ENCODE results near the gene RPTOR. TPM values are rescaled to one million over a fixed set of nuclear protein-coding genes. Genes with fewer than 3 reads are reported as not detected.

The RPTOR gene
- polyA plus RNA-seq, 2 donors, result 7.1 to 10.5 TPM

DNA sequence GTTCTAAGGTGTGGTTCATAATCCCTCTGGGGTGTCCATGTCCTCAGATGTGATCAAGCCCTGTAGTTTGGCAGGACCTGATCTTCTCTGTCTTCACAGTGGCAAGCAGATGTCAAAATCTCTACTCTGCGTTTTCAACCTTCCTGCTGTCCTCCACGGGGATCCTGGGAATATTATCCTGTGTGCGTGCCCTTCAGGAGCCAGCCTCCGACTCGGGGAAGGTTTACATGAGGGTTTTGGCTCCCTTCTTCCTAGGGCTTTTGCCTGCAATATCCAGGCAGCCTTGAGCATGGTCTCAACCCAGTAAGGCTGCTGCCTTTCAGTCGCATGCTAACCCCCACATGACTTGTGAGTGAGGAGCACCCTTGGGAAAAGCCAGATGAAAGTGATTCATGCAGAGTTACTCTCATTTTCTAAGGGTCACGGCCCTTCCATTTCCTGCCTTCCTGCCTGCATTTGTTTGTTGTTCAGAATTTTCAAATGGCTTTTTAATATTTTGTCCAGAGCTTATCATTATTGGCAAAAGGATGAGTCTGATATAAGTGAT is 244.8 kb downstream of the RPTOR start:
- Histone ChIP-seq H3K27ac (ENCODE audit: low read depth in 2 of 2, low read length in 1 of 2) (peak overlapping the region; percentile 14 to 33), H3K36me3 (ENCODE audit: control insufficient read depth in 2 of 2, insufficient read depth in 2 of 2, low read length in 1 of 2) (peaks cover 0 to 3% of the 10 kb centered on the region in 2 donors), H3K27me3 (ENCODE audit: control insufficient read depth in 1 of 2, insufficient read depth in 2 of 2, low read length in 2 of 2) (no peaks in the 10 kb centered on the region), H3K4me1 (ENCODE audit: control insufficient read depth in 2 of 2, insufficient read depth in 2 of 2, low read length in 1 of 2) (peaks cover 0 to 2% of the 10 kb centered on the region in 2 donors), H3K9me3 (ENCODE audit: control insufficient read depth in 2 of 2, insufficient read depth in 1 of 2, low read depth in 1 of 2, low read length in 1 of 2) (no peaks in the 10 kb centered on the region), H3K4me3 (ENCODE audit: low read depth in 1 of 2, low read length in 2 of 2) (no peak overlapping the region)
- WGBS, 2 donors, result 57 to 74% methylated on average over 7 of the region's 7 CpGs

DNA sequence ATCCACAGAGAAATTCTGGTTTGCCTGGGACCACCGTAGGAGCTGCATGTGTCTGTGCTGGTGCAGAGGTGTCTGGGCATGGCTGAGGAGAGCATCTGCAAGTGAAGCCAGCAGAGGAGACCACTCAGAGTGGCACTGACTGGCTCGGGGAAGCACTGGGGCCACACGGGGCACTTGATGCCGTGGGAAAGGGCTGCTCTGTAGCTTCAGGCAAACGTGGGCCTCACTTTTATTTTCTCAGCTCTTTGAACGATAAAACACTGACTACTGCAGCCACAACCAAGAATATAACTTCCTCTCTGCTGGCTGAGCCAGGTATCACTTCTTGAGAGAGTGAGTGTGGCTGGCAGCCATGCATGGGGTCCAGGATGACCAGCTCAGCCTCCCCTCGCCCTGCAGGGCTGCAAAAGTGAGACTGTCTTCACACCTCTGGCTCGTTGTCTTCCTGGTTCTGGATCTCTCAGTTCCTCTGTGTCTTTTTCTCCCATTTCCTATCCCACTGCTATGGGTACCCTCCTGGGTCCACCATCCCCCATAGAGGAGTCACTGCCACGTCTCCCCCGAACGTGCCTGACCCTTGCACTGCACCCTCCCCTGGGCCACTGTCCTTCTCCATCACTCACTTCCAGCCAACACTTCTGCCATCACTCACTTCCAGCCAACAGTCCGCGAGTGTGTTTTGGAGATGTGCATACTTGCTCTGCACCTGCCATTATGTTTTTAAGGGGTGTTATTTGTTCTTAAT is 245.6 kb downstream of the RPTOR start:
- Histone ChIP-seq H3K27ac (ENCODE audit: low read depth in 2 of 2, low read length in 1 of 2) (peak overlapping the region in 1 of 2 donors; percentile 33), H3K4me3 (ENCODE audit: low read depth in 1 of 2, low read length in 2 of 2) (no peak overlapping the region), H3K27me3 (ENCODE audit: control insufficient read depth in 1 of 2, insufficient read depth in 2 of 2, low read length in 2 of 2) (no peaks in the 10 kb centered on the region), H3K36me3 (ENCODE audit: control insufficient read depth in 2 of 2, insufficient read depth in 2 of 2, low read length in 1 of 2) (peaks cover 0 to 3% of the 10 kb centered on the region in 2 donors), H3K4me1 (ENCODE audit: control insufficient read depth in 2 of 2, insufficient read depth in 2 of 2, low read length in 1 of 2) (peaks cover 0 to 2% of the 10 kb centered on the region in 2 donors), H3K9me3 (ENCODE audit: control insufficient read depth in 2 of 2, insufficient read depth in 1 of 2, low read depth in 1 of 2, low read length in 1 of 2) (no peaks in the 10 kb centered on the region)
- WGBS, 2 donors, result 73 to 75% methylated on average over 13 of the region's 13 CpGs

DNA sequence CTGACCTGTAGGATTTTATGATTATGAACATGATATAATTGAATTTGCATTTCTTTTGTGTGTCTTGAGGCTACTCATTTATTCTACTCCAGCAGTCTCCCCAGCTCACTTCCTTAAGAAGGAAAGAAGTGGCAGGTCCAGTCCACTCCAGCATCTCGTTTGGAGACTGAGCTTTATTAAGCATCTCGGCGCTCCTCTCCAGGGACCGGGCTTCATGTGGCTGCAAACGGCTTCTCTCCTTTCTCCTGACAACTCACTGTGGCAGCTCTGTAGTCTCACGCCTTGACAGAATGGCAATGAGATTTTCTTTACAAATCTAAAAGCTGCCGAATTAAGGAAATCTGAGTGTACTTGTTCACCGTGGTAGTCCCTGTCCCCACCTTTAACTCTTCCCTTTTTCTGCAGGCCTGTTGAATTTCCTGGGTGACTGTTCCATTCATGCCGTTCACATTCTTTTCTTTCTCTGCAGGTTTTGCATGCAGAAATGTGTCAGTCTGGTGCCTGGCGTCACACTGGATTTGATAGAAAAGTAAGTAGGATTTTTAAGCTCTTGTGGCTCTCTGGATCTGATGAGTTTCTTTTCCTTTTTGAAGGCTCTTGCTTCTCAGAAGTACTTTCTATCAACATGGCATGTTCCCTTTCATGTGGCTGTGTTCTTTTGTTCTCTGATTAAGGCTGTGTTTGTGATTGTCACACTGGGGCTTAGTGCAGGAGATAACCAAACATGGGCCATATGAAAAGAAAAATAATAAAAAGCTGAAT is 246.5 kb downstream of the RPTOR start:
- peaks cover 0 to 3% of the 10 kb centered on the region in 2 donors for H3K36me3 ChIP-seq (ENCODE audit: control insufficient read depth in 2 of 2, insufficient read depth in 2 of 2, low read length in 1 of 2)
- H3K9me3 ChIP-seq (ENCODE audit: control insufficient read depth in 2 of 2, insufficient read depth in 1 of 2, low read depth in 1 of 2, low read length in 1 of 2), result no peaks in the 10 kb centered on the region
- WGBS, 2 donors, result 64 to 69% methylated on average over 10 of the region's 10 CpGs
- H3K27ac ChIP-seq (ENCODE audit: low read depth in 2 of 2, low read length in 1 of 2), result peak overlapping the region in 1 of 2 donors; percentile 8
- H3K4me1 ChIP-seq (ENCODE audit: control insufficient read depth in 2 of 2, insufficient read depth in 2 of 2, low read length in 1 of 2), result peaks cover 0 to 2% of the 10 kb centered on the region in 2 donors
- H3K27me3 ChIP-seq (ENCODE audit: control insufficient read depth in 1 of 2, insufficient read depth in 2 of 2, low read length in 2 of 2), result no peaks in the 10 kb centered on the region
- H3K4me3 ChIP-seq (ENCODE audit: low read depth in 1 of 2, low read length in 2 of 2), result no peak overlapping the region

DNA sequence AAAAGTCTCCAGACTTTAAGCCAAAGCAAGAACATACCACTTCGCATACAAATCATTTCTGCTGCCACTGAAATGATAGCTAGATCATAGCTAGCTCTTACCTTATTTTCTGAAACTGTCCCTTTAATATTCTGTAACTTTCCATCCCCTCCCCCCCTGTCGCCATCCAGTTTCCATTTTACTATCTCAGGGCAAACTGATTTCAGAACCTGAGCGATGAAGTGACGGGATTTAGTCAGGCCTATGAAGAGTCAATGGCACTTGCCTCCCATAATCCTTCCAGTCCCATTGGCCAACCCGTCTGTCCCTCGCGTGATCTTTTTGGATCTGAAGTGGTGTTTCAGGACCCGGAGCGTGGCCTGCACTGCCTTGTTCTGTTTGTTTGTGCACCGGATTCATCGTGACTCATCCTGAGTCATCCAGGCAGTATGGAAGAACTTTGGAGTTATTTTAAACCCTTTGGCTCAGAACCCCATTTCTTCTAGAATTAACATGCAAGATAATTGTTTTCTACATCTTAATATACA is 247.2 kb downstream of the RPTOR start:
- Histone ChIP-seq H3K27ac (ENCODE audit: low read depth in 2 of 2, low read length in 1 of 2) (peak overlapping the region in 1 of 2 donors; percentile 73), H3K27me3 (ENCODE audit: control insufficient read depth in 1 of 2, insufficient read depth in 2 of 2, low read length in 2 of 2) (no peaks in the 10 kb centered on the region), H3K4me3 (ENCODE audit: low read depth in 1 of 2, low read length in 2 of 2) (no peak overlapping the region), H3K4me1 (ENCODE audit: control insufficient read depth in 2 of 2, insufficient read depth in 2 of 2, low read length in 1 of 2) (peaks cover 0 to 2% of the 10 kb centered on the region in 2 donors), H3K36me3 (ENCODE audit: control insufficient read depth in 2 of 2, insufficient read depth in 2 of 2, low read length in 1 of 2) (peaks cover 0 to 3% of the 10 kb centered on the region in 2 donors), H3K9me3 (ENCODE audit: control insufficient read depth in 2 of 2, insufficient read depth in 1 of 2, low read depth in 1 of 2, low read length in 1 of 2) (no peaks in the 10 kb centered on the region)
- WGBS, 2 donors, result 19 to 50% methylated on average over 11 of the region's 11 CpGs

DNA sequence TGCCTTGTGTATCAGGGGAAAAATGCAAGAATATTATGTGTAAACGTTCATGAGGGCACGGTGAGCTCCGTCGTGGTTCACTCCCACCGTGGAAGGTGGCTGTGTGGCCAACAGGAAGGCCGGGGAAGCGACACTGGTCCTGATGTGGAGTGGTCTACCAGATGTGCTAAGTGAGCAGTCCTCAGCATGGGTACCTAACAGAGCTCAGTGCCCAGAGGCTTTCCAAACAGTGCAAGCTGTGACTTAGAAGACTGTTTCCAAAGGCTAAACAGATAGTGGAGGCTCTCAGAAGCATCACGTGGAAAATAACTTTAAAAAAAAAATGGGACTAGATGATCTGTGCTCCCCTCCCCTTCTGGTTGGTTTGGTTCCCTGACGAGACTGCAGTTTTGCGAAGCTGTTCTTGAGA is 247.7 kb downstream of the RPTOR start:
- no peaks in the 10 kb centered on the region for H3K9me3 ChIP-seq (ENCODE audit: control insufficient read depth in 2 of 2, insufficient read depth in 1 of 2, low read depth in 1 of 2, low read length in 1 of 2)
- H3K4me1 ChIP-seq (ENCODE audit: control insufficient read depth in 2 of 2, insufficient read depth in 2 of 2, low read length in 1 of 2), result peaks cover 0 to 2% of the 10 kb centered on the region in 2 donors
- no peaks in the 10 kb centered on the region for H3K27me3 ChIP-seq (ENCODE audit: control insufficient read depth in 1 of 2, insufficient read depth in 2 of 2, low read length in 2 of 2)
- H3K4me3 ChIP-seq (ENCODE audit: low read depth in 1 of 2, low read length in 2 of 2), result no peak overlapping the region
- H3K36me3 ChIP-seq (ENCODE audit: control insufficient read depth in 2 of 2, insufficient read depth in 2 of 2, low read length in 1 of 2), result peaks cover 0 to 3% of the 10 kb centered on the region in 2 donors
- WGBS, 2 donors, result 38 to 48% methylated on average over 10 of the region's 10 CpGs
- H3K27ac ChIP-seq (ENCODE audit: low read depth in 2 of 2, low read length in 1 of 2), result peak overlapping the region; percentile 80 to 83

DNA sequence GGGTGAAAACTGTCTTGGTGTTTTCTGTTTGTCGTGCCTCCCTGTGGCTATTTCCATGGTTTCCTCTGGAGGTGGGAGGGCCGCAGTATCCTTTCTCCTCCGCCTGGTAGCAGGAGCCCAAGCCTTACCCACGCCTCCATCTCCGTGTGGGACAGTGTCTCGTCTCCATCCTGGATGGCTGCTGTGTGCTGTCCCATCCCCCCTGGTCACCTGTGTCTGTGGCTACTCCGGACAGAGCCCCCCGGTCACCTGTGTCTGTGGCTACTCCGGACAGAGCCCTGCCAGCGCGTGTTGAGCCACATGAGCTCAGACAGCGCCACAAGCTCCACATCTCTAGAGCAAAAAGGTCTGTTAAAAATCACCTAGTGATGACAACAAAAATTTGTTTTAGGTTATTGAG is 248.8 kb downstream of the RPTOR start:
- Histone ChIP-seq H3K4me1 (ENCODE audit: control insufficient read depth in 2 of 2, insufficient read depth in 2 of 2, low read length in 1 of 2) (peaks cover 0 to 2% of the 10 kb centered on the region in 2 donors), H3K36me3 (ENCODE audit: control insufficient read depth in 2 of 2, insufficient read depth in 2 of 2, low read length in 1 of 2) (peaks cover 0 to 3% of the 10 kb centered on the region in 2 donors), H3K4me3 (ENCODE audit: low read depth in 1 of 2, low read length in 2 of 2) (no peak overlapping the region), H3K9me3 (ENCODE audit: control insufficient read depth in 2 of 2, insufficient read depth in 1 of 2, low read depth in 1 of 2, low read length in 1 of 2) (no peaks in the 10 kb centered on the region), H3K27ac (ENCODE audit: low read depth in 2 of 2, low read length in 1 of 2) (peak overlapping the region in 1 of 2 donors; percentile 34), H3K27me3 (ENCODE audit: control insufficient read depth in 1 of 2, insufficient read depth in 2 of 2, low read length in 2 of 2) (no peaks in the 10 kb centered on the region)
- WGBS, 2 donors, result 93 to 95% methylated on average over 12 of the region's 12 CpGs

DNA sequence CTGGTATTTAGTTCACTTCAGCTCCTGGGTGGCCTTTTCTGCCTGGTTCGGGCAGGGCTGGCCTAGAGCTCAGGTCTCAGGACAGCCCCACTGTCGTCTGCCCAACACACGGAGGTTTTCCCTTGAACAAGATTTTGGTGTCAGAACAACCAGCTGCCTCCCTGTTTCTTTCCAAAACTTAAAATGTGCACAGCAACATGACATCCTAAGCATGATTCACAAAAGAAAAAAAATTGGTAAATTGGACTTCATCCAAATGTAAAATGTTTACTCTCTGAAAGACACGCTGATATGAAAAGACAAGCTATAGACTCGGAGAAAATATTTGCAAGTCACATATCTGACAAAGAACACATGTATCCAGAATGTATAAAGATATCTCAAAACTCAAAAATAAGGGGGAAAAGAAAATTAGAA is 249.2 kb downstream of the RPTOR start:
- H3K27ac ChIP-seq (ENCODE audit: low read depth in 2 of 2, low read length in 1 of 2), result no peak overlapping the region
- no peaks in the 10 kb centered on the region for H3K9me3 ChIP-seq (ENCODE audit: control insufficient read depth in 2 of 2, insufficient read depth in 1 of 2, low read depth in 1 of 2, low read length in 1 of 2)
- H3K36me3 ChIP-seq (ENCODE audit: control insufficient read depth in 2 of 2, insufficient read depth in 2 of 2, low read length in 1 of 2), result peaks cover 0 to 3% of the 10 kb centered on the region in 2 donors
- no peaks in the 10 kb centered on the region for H3K27me3 ChIP-seq (ENCODE audit: control insufficient read depth in 1 of 2, insufficient read depth in 2 of 2, low read length in 2 of 2)
- no peak overlapping the region for H3K4me3 ChIP-seq (ENCODE audit: low read depth in 1 of 2, low read length in 2 of 2)
- WGBS, 2 donors, result 41 to 60% methylated on average over 5 of the region's 5 CpGs
- H3K4me1 ChIP-seq (ENCODE audit: control insufficient read depth in 2 of 2, insufficient read depth in 2 of 2, low read length in 1 of 2), result peaks cover 0 to 2% of the 10 kb centered on the region in 2 donors

DNA sequence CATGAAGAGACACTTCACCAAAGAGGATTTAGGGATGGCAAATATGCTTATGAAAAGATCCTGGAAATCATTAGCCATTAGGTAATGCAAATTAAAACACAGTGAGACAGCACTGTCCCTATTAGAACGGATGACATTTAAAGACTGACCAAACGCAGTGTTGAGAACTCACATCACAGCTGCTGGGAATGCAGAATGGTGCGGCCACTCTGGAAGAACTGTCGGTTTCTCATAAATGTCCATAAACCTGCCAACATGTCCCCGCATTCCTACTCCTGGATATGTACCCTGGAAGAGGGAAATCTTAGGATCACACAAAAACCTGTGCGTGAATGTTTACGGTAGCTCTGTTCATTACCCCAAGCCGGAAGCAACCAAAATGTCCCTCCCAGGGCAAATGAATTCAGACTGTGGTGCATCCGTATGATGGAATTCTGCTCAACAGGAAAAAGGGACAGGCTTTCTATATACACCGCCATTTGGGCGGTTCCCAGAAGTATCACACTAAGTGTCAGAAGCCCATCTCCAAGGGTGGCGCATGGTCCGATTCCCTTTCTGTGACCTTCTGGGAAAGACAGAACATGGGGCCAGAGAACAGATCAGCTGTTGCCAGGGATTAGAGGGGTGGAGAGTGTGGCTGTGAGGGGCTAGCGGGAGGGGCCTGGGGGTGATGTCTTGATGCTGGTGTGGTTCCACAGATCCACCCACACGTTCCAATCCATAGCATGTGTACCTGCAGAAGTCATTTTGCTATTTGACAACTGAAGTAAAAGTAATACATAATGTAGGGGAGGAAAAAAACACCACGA is 249.8 kb downstream of the RPTOR start:
- H3K27ac ChIP-seq (ENCODE audit: low read depth in 2 of 2, low read length in 1 of 2), result no peak overlapping the region
- H3K27me3 ChIP-seq (ENCODE audit: control insufficient read depth in 1 of 2, insufficient read depth in 2 of 2, low read length in 2 of 2), result no peaks in the 10 kb centered on the region
- H3K4me1 ChIP-seq (ENCODE audit: control insufficient read depth in 2 of 2, insufficient read depth in 2 of 2, low read length in 1 of 2), result peaks cover 0 to 2% of the 10 kb centered on the region in 2 donors

More for the DNA sequence above, 249.8 kb downstream of the RPTOR start:
- Histone ChIP-seq H3K4me3 (ENCODE audit: low read depth in 1 of 2, low read length in 2 of 2) (no peak overlapping the region), H3K36me3 (ENCODE audit: control insufficient read depth in 2 of 2, insufficient read depth in 2 of 2, low read length in 1 of 2) (peaks cover 0 to 3% of the 10 kb centered on the region in 2 donors), H3K9me3 (ENCODE audit: control insufficient read depth in 2 of 2, insufficient read depth in 1 of 2, low read depth in 1 of 2, low read length in 1 of 2) (no peaks in the 10 kb centered on the region)
- 87 to 90% methylated on average over 16 of the region's 16 CpGs for WGBS, 2 donors
